Thyroid gland (tissue), 4 donors: ENCODE data around the gene RHOV. TPM values are rescaled to one million over a fixed set of nuclear protein-coding genes. Genes with fewer than 3 reads are reported as not detected.

ENCODE experiments used
- DNase-seq, 2 donors: peaks; one replicate each; pipeline ENCODE4 v3.0.0-alpha.2; 2019
- H3K27ac ChIP-seq, 3 donors: fragments of 200-600 bp; sonication (generic); 1 replicate in 2 of 3; 2 replicates in 1 of 3; pipeline ENCODE4 v1.5.1; 2016 to 2019; ENCODE audit warnings: mild to moderate bottlenecking in 1 of 3, moderate library complexity in 1 of 3
- H3K27me3 ChIP-seq: fragments of 200-600 bp; sonication (generic); one replicate; pipeline ENCODE4 v1.5.1; 2019
- H3K36me3 ChIP-seq, 2 donors: fragments of 200-600 bp; sonication (generic); one replicate each; pipeline ENCODE4 v1.5.1; 2016 to 2019
- H3K4me1 ChIP-seq, 2 donors: fragments of 200-600 bp; sonication (generic); one replicate each; pipeline ENCODE4 v1.5.1; 2017 to 2019
- H3K4me3 ChIP-seq, 3 donors: fragments of 200-600 bp; sonication (generic); replicated peaks in 1 of 3; 1 replicate in 2 of 3; 2 replicates in 1 of 3; pipeline ENCODE4 v1.5.1; 2016; ENCODE audit warnings: mild to moderate bottlenecking in 1 of 3
- H3K9me3 ChIP-seq: fragments of 200-600 bp; sonication (generic); one replicate; pipeline ENCODE4 v1.5.1; 2017
- POLR2A ChIP-seq, 2 donors: fragments of 450-650 bp; IDR thresholded peaks; one replicate each; pipeline ENCODE4 v1.6.1; 2017; ENCODE audit warnings: antibody characterized with exemption in 2 of 2, mild to moderate bottlenecking in 2 of 2, moderate library complexity in 1 of 2
- WGBS, 2 donors: methylation state at CpG; one replicate each; pipeline ENCODE4 v1.1.5; 2017; 5-methylcytosine and 5-hydroxymethylcytosine counted together
- intact Hi-C: fragments of 100-400 bp; cut with DNase I; formaldehyde crosslinking; loops from one replicate; pipeline ENCODE4 v1.15.1; 2023
- total RNA-seq, 4 donors: library from RNA; depleted of rRNA; stranded (reverse); fragments of >200 nt; gene quantifications; one replicate each; pipeline ENCODE4 v1.2.3, GENCODE V29; 2016
- TF ChIP-seq, protein P1 (sequence below), 6 experiments: fragments of 200-600 bp in 3 of 6; fragments of 450-650 bp in 3 of 6; sonication (generic) in 3 of 6; IDR thresholded peaks; one replicate each; pipeline ENCODE4 v1.5.1; 2016 to 2019; ENCODE audit warnings: antibody characterized with exemption in 6 of 6, mild to moderate bottlenecking in 2 of 6, inconsistent platforms in 1 of 6, moderate library complexity in 1 of 6

RHOV gene
- total RNA-seq, 4 donors from 2014 or later = 0.29 TPM; not detected in 3

DNA sequence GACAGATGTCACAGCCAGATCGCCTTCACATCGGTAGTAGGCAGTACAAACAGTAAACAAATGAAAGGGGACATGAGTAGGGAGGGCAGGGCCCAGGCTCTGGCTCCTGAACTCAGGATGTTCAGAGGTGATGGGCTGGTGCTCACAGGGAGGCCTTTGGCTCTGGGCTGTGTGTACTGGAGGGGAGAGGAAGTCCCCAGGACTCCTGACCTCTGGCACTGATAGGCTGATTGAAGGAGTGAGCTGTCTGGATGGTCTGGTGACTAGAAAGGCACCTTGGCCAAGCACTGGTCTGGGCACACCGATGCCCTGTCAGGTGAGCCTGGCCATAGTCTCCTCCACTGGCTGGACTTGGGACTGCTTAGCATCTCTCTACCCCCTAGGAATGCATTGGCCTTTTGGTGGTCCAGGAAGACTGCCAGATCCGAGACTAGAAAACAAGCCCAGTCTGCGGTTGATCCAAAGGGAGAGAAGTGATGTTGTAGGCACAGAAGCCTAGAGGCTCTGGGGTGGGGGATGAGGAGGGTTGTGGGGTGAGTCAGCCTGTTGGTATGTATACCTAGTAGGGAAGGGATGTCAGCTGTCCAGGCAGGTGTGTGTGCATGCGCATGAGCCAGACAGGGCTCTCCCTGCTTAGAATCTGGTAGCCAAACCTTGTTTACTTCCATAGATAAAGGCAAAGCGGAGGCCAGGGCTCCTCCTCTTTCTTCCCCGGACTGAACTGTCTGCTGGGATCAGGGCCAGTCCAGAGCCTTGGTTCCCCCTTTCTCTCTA is 28.3 kb downstream of the RHOV start:
- Histone ChIP-seq H3K27me3 (no peaks in the 10 kb centered on the region), H3K36me3 (no peaks in the 10 kb centered on the region), H3K4me3 (peak overlapping the region in 1 of 3 donors; percentile 20), H3K9me3 (no peaks in the 10 kb centered on the region), H3K27ac (peak overlapping the region; percentile 63 to 90 (median 71)), H3K4me1 (peaks cover 22 to 29% of the 10 kb centered on the region in 2 donors)
- intact Hi-C loops = no loop called here
- TF ChIP-seq, protein P1, sequence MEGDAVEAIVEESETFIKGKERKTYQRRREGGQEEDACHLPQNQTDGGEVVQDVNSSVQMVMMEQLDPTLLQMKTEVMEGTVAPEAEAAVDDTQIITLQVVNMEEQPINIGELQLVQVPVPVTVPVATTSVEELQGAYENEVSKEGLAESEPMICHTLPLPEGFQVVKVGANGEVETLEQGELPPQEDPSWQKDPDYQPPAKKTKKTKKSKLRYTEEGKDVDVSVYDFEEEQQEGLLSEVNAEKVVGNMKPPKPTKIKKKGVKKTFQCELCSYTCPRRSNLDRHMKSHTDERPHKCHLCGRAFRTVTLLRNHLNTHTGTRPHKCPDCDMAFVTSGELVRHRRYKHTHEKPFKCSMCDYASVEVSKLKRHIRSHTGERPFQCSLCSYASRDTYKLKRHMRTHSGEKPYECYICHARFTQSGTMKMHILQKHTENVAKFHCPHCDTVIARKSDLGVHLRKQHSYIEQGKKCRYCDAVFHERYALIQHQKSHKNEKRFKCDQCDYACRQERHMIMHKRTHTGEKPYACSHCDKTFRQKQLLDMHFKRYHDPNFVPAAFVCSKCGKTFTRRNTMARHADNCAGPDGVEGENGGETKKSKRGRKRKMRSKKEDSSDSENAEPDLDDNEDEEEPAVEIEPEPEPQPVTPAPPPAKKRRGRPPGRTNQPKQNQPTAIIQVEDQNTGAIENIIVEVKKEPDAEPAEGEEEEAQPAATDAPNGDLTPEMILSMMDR (IDR thresholded peaks at IDR 0.05) = no peak
- no peak for TF ChIP-seq POLR2A (IDR thresholded peaks at IDR 0.05)
- WGBS, 2 donors = 63 to 65% methylated on average over 7 of the region's 8 CpGs
- DNase-seq = peak; percentile 62 to 74

DNA sequence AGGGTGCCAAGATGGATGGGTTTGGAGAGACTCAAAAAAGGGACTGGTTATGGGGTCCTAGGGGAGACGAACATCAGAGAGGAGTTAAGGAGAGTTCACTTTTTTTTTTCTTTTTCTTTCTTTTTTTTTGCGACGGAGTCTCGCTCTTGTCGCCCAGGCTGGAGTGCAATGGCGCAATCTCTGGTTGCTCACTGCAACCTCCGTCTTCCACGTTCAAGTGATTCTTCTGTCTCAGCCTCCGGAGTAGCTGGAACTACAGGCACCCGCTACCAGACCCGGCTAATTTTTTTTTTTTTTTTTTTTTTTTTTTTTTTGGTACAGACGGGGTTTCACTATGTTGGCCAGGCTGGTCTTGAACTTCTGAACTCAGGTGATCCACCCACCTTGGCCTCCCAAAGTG is 29.0 kb downstream of the RHOV start:
- H3K4me3 ChIP-seq = peak overlapping the region; percentile 50 to 62 (median 57)
- 31 to 33% methylated on average over 12 of the region's 12 CpGs for WGBS, 2 donors
- intact Hi-C loops = no loop called here
- peak overlapping the region; percentile 47 to 90 (median 71) for H3K27ac ChIP-seq
- H3K9me3 ChIP-seq = no peaks in the 10 kb centered on the region
- peak in 1 of 2 donors; percentile 12 for DNase-seq
- H3K27me3 ChIP-seq = no peaks in the 10 kb centered on the region
- no peaks in the 10 kb centered on the region for H3K36me3 ChIP-seq
- H3K4me1 ChIP-seq = peaks cover 22 to 29% of the 10 kb centered on the region in 2 donors
- TF ChIP-seq POLR2A (IDR thresholded peaks at IDR 0.05) = no peak
- TF ChIP-seq, protein P1 (IDR thresholded peaks at IDR 0.05) = no peak

DNA sequence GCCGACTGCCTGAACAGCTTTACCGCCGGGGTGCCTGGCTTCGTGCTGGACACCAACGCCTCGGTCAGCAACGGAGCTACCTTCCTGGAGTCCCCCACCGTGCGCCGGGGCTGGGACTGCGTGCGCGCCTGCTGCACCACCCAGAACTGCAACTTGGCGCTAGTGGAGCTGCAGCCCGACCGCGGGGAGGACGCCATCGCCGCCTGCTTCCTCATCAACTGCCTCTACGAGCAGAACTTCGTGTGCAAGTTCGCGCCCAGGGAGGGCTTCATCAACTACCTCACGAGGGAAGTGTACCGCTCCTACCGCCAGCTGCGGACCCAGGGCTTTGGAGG is 29.4 kb downstream of the RHOV start:
- Histone ChIP-seq H3K4me1 (peaks cover 22 to 29% of the 10 kb centered on the region in 2 donors), H3K27ac (peak overlapping the region; percentile 47 to 90 (median 68)), H3K36me3 (no peaks in the 10 kb centered on the region), H3K9me3 (no peaks in the 10 kb centered on the region), H3K27me3 (no peaks in the 10 kb centered on the region), H3K4me3 (peak overlapping the region; percentile 50 to 62 (median 57))
- WGBS, 2 donors = 2 to 3% methylated on average over 14 to 22 of the region's 28 CpGs
- intact Hi-C loops = no loop called here
- TF ChIP-seq, protein P1 (IDR thresholded peaks at IDR 0.05) = no peak
- TF ChIP-seq POLR2A (IDR thresholded peaks at IDR 0.05) = no peak
- peak; percentile 51 for DNase-seq

DNA sequence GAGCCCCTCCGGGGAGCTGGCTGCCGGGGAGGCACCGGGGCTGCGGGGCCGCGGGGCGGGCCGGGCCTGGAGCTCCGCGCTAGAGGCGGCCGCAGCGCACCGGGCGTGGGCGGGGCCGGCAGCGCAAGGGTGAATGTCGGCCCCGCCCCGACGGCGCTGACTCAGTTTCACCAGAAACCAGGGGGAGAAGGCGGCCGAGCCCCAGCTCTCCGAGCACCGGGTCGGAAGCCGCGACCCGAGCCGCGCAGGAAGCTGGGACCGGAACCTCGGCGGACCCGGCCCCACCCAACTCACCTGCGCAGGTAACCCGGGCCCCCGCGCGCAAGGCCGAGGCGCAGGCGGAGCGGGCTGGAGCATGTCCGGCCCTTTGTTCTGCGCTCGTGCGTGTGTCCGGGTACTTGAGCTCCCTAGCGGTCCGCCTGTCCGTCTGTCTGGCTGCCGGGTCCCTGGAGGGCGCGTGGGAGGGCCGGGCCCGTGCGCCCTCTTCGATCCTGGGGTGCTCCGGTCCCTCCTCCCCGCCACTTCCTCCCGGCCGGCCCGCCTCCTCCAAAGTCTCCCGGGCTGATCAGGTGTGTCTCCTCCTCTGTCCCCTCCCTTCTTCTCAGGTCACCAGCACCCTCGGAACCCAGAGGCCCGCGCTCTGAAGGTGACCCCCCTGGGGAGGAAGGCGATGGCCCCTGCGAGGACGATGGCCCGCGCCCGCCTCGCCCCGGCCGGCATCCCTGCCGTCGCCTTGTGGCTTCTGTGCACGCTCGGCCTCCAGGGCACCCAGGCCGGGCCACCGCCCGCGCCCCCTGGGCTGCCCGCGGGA is 29.9 kb downstream of the RHOV start, which contains the start of gene SPINT1:
TSS of gene SPINT1 (plus strand) at position 164 of the 811 bp plus-strand sequence. CDS start at position 671, 507 bp downstream.
- intact Hi-C loops = no loop called here
- no peaks in the 10 kb centered on the region for H3K27me3 ChIP-seq
- DNase-seq = peak; percentile 79 to 82
- no peaks in the 10 kb centered on the region for H3K36me3 ChIP-seq
- H3K9me3 ChIP-seq = no peaks in the 10 kb centered on the region
- H3K27ac ChIP-seq = peak within 1 kb of the TSS; percentile 47 to 90 (median 68)
- WGBS, 2 donors = 2% methylated on average over 23 of the region's 89 CpGs; no CpG with 5 or more reads in 1 of the 2 donors
- H3K4me1 ChIP-seq = peaks cover 22 to 29% of the 10 kb centered on the region in 2 donors
- peak within 1 kb of the TSS; percentile 50 to 62 (median 57) for H3K4me3 ChIP-seq
- TF ChIP-seq, protein P1 (IDR thresholded peaks at IDR 0.05) = no peak
- peak in 1 of 2 donors; percentile 75 for TF ChIP-seq POLR2A (IDR thresholded peaks at IDR 0.05)
